Calu3 (cell line): ENCODE results near the gene BTRC. TPM values are rescaled to one million over a fixed set of nuclear protein-coding genes. Genes with fewer than 3 reads are reported as not detected.

Source experiments
- BruUV-seq: library from RNA; stranded (reverse); fragments of 400-500 nt; replicated peaks from 2 replicates; lab custom pipeline; 2021; lab: Mats Ljungman, UMichigan
- CTCF ChIA-PET: fragments of 300-600 bp; sonication (Branson Sonifier 250); formaldehyde crosslinking; loops from one replicate; lab custom pipeline; 2022; ENCODE audit warnings: antibody characterized with exemption; lab: Charles Lee
- DNase-seq: peaks from one replicate; pipeline ENCODE4 v3.0.0; 2022
- H3K27ac Mint-ChIP-seq: one replicate; pipeline ENCODE4 v1.8.0; 2022; ENCODE audit warnings: mixed read lengths; ENCODE audit not compliant: unreplicated experiment
- H3K27me3 Mint-ChIP-seq: one replicate; pipeline ENCODE4 v1.8.0; 2022; ENCODE audit warnings: mixed read lengths; ENCODE audit not compliant: unreplicated experiment
- H3K36me3 Mint-ChIP-seq: one replicate; pipeline ENCODE4 v1.8.0; 2022; ENCODE audit warnings: mild to moderate bottlenecking, moderate library complexity, mixed read lengths; ENCODE audit not compliant: insufficient read depth, unreplicated experiment
- H3K4me1 Mint-ChIP-seq: one replicate; pipeline ENCODE4 v1.8.0; 2022; ENCODE audit warnings: mild to moderate bottlenecking, low read depth, mixed read lengths; ENCODE audit not compliant: unreplicated experiment
- H3K4me3 Mint-ChIP-seq: one replicate; pipeline ENCODE4 v1.8.0; 2022; ENCODE audit warnings: mild to moderate bottlenecking, low read depth, moderate library complexity, mixed read lengths; ENCODE audit not compliant: unreplicated experiment
- H3K9me3 Mint-ChIP-seq: one replicate; pipeline ENCODE4 v1.8.0; 2022; ENCODE audit warnings: low read depth, mixed read lengths; ENCODE audit not compliant: unreplicated experiment
- intact Hi-C: fragments of 100-400 bp; cut with micrococcal nuclease; formaldehyde crosslinking; loops from one replicate; pipeline ENCODE4 v1.10.0; 2022; ENCODE audit not compliant: unreplicated experiment
- total RNA-seq: library from RNA; stranded (reverse); gene quantifications from 2 replicates; pipeline ENCODE4 v1.2.3, GENCODE V29; 2022
- TF ChIP-seq, protein P1 (sequence below): fragments of 200-600 bp; IDR thresholded peaks from one replicate; pipeline ENCODE4 v1.8.0; 2022; ENCODE audit warnings: antibody characterized with exemption; ENCODE audit not compliant: unreplicated experiment

BTRC gene
- total RNA-seq, 1 experiment from 2014 or later, result 7.9 TPM

- DNase-seq, result no peak
- CTCF ChIA-PET, result interaction anchor here (0.8 to 1.9 kb wide), 8 partner anchors 23 to 282 kb away, joined by 3 to 21 read pairs (median 4); no protein-coding TSS in a partner anchor
- TF ChIP-seq, protein P1, sequence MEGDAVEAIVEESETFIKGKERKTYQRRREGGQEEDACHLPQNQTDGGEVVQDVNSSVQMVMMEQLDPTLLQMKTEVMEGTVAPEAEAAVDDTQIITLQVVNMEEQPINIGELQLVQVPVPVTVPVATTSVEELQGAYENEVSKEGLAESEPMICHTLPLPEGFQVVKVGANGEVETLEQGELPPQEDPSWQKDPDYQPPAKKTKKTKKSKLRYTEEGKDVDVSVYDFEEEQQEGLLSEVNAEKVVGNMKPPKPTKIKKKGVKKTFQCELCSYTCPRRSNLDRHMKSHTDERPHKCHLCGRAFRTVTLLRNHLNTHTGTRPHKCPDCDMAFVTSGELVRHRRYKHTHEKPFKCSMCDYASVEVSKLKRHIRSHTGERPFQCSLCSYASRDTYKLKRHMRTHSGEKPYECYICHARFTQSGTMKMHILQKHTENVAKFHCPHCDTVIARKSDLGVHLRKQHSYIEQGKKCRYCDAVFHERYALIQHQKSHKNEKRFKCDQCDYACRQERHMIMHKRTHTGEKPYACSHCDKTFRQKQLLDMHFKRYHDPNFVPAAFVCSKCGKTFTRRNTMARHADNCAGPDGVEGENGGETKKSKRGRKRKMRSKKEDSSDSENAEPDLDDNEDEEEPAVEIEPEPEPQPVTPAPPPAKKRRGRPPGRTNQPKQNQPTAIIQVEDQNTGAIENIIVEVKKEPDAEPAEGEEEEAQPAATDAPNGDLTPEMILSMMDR, result no peak
- Mint-ChIP-seq H3K27me3 (no peaks in the 10 kb centered on the region), H3K36me3 (no peaks in the 10 kb centered on the region), H3K27ac (no peak overlapping the region), H3K4me3 (no peak overlapping the region), H3K4me1 (no peaks in the 10 kb centered on the region), H3K9me3 (no peaks in the 10 kb centered on the region)
- intact Hi-C loops, result loop anchor here (5.0 kb wide), 1 partner anchor 232 kb away; no protein-coding TSS in a partner anchor
- BruUV-seq, result no TSS peak
Measured at GRCh38 chr10:101444058-101444898, 90.3 kb downstream of the BTRC start.

- H3K36me3 Mint-ChIP-seq, result no peaks in the 10 kb centered on the region
Measured at GRCh38 chr10:101446071-101446470, 92.1 kb downstream of the BTRC start.

DNA sequence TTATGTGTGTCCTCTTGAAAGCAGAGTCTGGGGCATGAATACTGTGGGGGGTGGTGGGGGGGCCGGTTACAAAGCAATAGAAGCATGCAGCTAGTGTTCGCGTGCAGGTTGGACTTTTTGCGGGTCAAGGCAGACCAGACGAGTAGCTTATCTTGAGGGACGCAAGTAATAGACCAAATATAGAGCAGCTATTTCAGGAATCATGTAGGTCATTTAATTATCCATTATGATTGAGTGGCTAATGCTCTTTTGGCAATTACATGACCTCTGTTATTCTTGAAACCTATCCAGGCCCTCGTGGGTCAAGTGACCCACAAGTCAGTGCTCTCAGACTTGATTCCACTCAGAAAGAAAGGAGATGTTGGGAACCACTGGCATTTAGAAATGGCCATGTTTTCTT is 93.0 kb downstream of the BTRC start:
- BruUV-seq, result no TSS peak
- CTCF ChIA-PET, result interaction anchor here (0.7 kb wide), 1 partner anchor 464 kb away, joined by 3 read pairs; no protein-coding TSS in a partner anchor
- DNase-seq, result no peak
- intact Hi-C loops, result no loop called here
- Mint-ChIP-seq H3K9me3 (no peaks in the 10 kb centered on the region), H3K27ac (no peak overlapping the region), H3K4me1 (no peaks in the 10 kb centered on the region), H3K36me3 (no peaks in the 10 kb centered on the region), H3K4me3 (no peak overlapping the region), H3K27me3 (no peaks in the 10 kb centered on the region)
- TF ChIP-seq, protein P1, result no peak

More at GRCh38 chr10:101446071-101446470, 92.1 kb downstream of the BTRC start:
- Mint-ChIP-seq H3K27ac (no peak overlapping the region), H3K9me3 (no peaks in the 10 kb centered on the region), H3K4me1 (no peaks in the 10 kb centered on the region), H3K27me3 (no peaks in the 10 kb centered on the region), H3K4me3 (no peak overlapping the region)
- no peak for DNase-seq
- TF ChIP-seq, protein P1, result no peak
- BruUV-seq, result no TSS peak
- intact Hi-C loops, result no loop called here
- CTCF ChIA-PET, result interaction anchor here (0.8 kb wide), 1 partner anchor 145 kb away, joined by 3 read pairs; no protein-coding TSS in a partner anchor

GRCh38 chr10:101447477-101447876 is 93.5 kb downstream of the BTRC start:
- no peaks in the 10 kb centered on the region for H3K4me1 Mint-ChIP-seq
- CTCF ChIA-PET, result interaction anchor here (0.7 kb wide), 1 partner anchor 464 kb away, joined by 3 read pairs; no protein-coding TSS in a partner anchor
- no peaks in the 10 kb centered on the region for H3K9me3 Mint-ChIP-seq
- H3K36me3 Mint-ChIP-seq, result no peaks in the 10 kb centered on the region
- TF ChIP-seq, protein P1, result no peak
- no peak overlapping the region for H3K4me3 Mint-ChIP-seq
- H3K27ac Mint-ChIP-seq, result no peak overlapping the region
- no peak for DNase-seq
- intact Hi-C loops, result no loop called here
- H3K27me3 Mint-ChIP-seq, result no peaks in the 10 kb centered on the region
- no TSS peak for BruUV-seq
